ENCODE measurements around the gene HNRNPL.

GRCh38 chr19:38849147-38849859 lies 483 bp downstream of the HNRNPL start:
- TF ChIP-seq CTCF (conservative IDR thresholded peaks at IDR 0.05) (no peak), ZFX (IDR thresholded peaks at IDR 0.05) (0 out of 2 replicates have a peak, but pooled peaks have one; percentile 22)
